H1 (cell line): ENCODE measurements around the gene CPED1.

ENCODE experiments used
- CEBPB ChIP-seq: IDR thresholded peaks from 2 replicates; pipeline ENCODE4 v1.6.1; 2012; ENCODE audit warnings: low read depth, low read length
- CTCF ChIP-seq, 3 experiments: IDR thresholded peaks; 1 replicate in 2 of 3; 2 replicates in 1 of 3; pipeline versions ENCODE4 v1.5.1 to v1.6.1; 2011; ENCODE audit warnings: low read length in 3 of 3, mild to moderate bottlenecking in 3 of 3, inconsistent platforms in 2 of 3, low read depth in 1 of 3, moderate library complexity in 1 of 3; ENCODE audit not compliant: insufficient read depth in 1 of 3; ENCODE audit errors: control extremely low read depth in 1 of 3
- FOSL1 ChIP-seq: IDR thresholded peaks from 2 replicates; pipeline ENCODE4 v1.6.1; 2011; ENCODE audit warnings: mild to moderate bottlenecking, low read depth, low read length, moderate library complexity; ENCODE audit not compliant: insufficient read depth
- MAFK ChIP-seq: IDR thresholded peaks from 2 replicates; pipeline ENCODE4 v1.6.1; 2012; ENCODE audit warnings: low read depth, mild to moderate bottlenecking, improper control_type of control experiment, low read length
- POLR2AphosphoS5 ChIP-seq: IDR thresholded peaks from 2 replicates; pipeline ENCODE4 v1.6.1; 2011; ENCODE audit warnings: low read depth, low read length
- RNF2 ChIP-seq: fragments of 200-900, 300-1000 bp; sonication (generic); IDR thresholded peaks from 2 replicates; pipeline ENCODE4 v1.7.1; 2016; ENCODE audit warnings: borderline replicate concordance, low read depth, mild to moderate bottlenecking, antibody characterized with exemption, low read length; ENCODE audit not compliant: poor library complexity, severe bottlenecking; ENCODE audit errors: missing control alignments

GRCh38 chr7:120992965-120993494 is 4.5 kb downstream of the CPED1 start:
- TF ChIP-seq CEBPB (no peak), POLR2AphosphoS5 (no peak), MAFK (no peak), CTCF (IDR thresholded peaks at IDR 0.05; ENCODE audit: control extremely low read depth in 1 of 3, insufficient read depth in 1 of 3, low read depth in 1 of 3, low read length in 3 of 3) (no peak), FOSL1 (no peak), RNF2 (no peak)
